Neutrophil (primary cell): Measurements from ENCODE around the gene SORCS2.

ENCODE experiments used
- H3K27ac ChIP-seq: fragments of 200-600 bp; sonication (generic); 2 replicates; pipeline ENCODE4 v1.5.1; 2016; ENCODE audit warnings: mild to moderate bottlenecking, moderate library complexity
- H3K27me3 ChIP-seq: fragments of 200-600 bp; sonication (generic); 2 replicates; pipeline ENCODE4 v1.6.0; 2016; ENCODE audit warnings: mild to moderate bottlenecking
- H3K36me3 ChIP-seq: fragments of 200-600 bp; sonication (generic); 2 replicates; pipeline ENCODE4 v1.5.1; 2017
- H3K4me1 ChIP-seq, 2 experiments: fragments of 200-600 bp in 1 of 2; sonication (generic) in 1 of 2; 1 replicate in 1 of 2; 2 replicates in 1 of 2; pipeline versions ENCODE4 v1.5.1 to v1.6.1; 2013 to 2016; ENCODE audit warnings: low read depth in 1 of 2, low read length in 1 of 2, mild to moderate bottlenecking in 1 of 2, moderate library complexity in 1 of 2; ENCODE audit not compliant: control insufficient read depth in 1 of 2, insufficient read depth in 1 of 2
- H3K4me3 ChIP-seq, 2 experiments: fragments of 200-600 bp in 1 of 2; sonication (generic) in 1 of 2; 1 replicate in 1 of 2; 2 replicates in 1 of 2; pipeline ENCODE4 v1.5.1; 2013 to 2016; ENCODE audit warnings: low read depth in 1 of 2, low read length in 1 of 2, mild to moderate bottlenecking in 1 of 2, moderate library complexity in 1 of 2
- H3K9me3 ChIP-seq: fragments of 200-600 bp; sonication (generic); 2 replicates; pipeline ENCODE4 v1.5.1; 2016
- CTCF ChIP-seq: fragments of 200-600 bp; sonication (generic); IDR thresholded peaks from 2 replicates; pipeline ENCODE4 v1.5.1; 2016; ENCODE audit warnings: antibody characterized with exemption

The SORCS2 gene

GRCh38 chr4:7358100-7358735 lies 165.9 kb downstream of the SORCS2 start:
- H3K27me3 ChIP-seq, result no peaks in the 10 kb centered on the region
- no peaks in the 10 kb centered on the region for H3K36me3 ChIP-seq
- no peak for TF ChIP-seq CTCF
- no peak overlapping the region for H3K4me3 ChIP-seq
- H3K27ac ChIP-seq, result no peak overlapping the region
- no peaks in the 10 kb centered on the region for H3K4me1 ChIP-seq
- H3K9me3 ChIP-seq, result no peaks in the 10 kb centered on the region

GRCh38 chr4:7359400-7360062 lies 167.2 kb downstream of the SORCS2 start:
- H3K4me1 ChIP-seq, result no peaks in the 10 kb centered on the region
- no peak for TF ChIP-seq CTCF
- no peak overlapping the region for H3K4me3 ChIP-seq
- no peaks in the 10 kb centered on the region for H3K27me3 ChIP-seq
- H3K9me3 ChIP-seq, result no peaks in the 10 kb centered on the region
- H3K36me3 ChIP-seq, result no peaks in the 10 kb centered on the region
- no peak overlapping the region for H3K27ac ChIP-seq

GRCh38 chr4:7360806-7361205 lies 168.5 kb downstream of the SORCS2 start:
- Histone ChIP-seq H3K4me3 (no peak overlapping the region), H3K27me3 (peaks cover 5% of the 10 kb centered on the region), H3K9me3 (no peaks in the 10 kb centered on the region), H3K27ac (no peak overlapping the region), H3K4me1 (no peaks in the 10 kb centered on the region), H3K36me3 (no peaks in the 10 kb centered on the region)
- TF ChIP-seq CTCF, result no peak

- TF ChIP-seq CTCF, result no peak
- no peaks in the 10 kb centered on the region for H3K9me3 ChIP-seq
- no peaks in the 10 kb centered on the region for H3K4me1 ChIP-seq
- H3K27me3 ChIP-seq, result peaks cover 8% of the 10 kb centered on the region
- no peaks in the 10 kb centered on the region for H3K36me3 ChIP-seq
- H3K4me3 ChIP-seq, result no peak overlapping the region
- H3K27ac ChIP-seq, result no peak overlapping the region
Measured at GRCh38 chr4:7361280-7361895, 169.1 kb downstream of the SORCS2 start.

- H3K4me1 ChIP-seq, result no peaks in the 10 kb centered on the region
- H3K36me3 ChIP-seq, result no peaks in the 10 kb centered on the region
- H3K27me3 ChIP-seq, result peaks cover 10% of the 10 kb centered on the region
- no peak for TF ChIP-seq CTCF
- H3K9me3 ChIP-seq, result no peaks in the 10 kb centered on the region
- no peak overlapping the region for H3K27ac ChIP-seq
- H3K4me3 ChIP-seq, result no peak overlapping the region
Measured at GRCh38 chr4:7362341-7362740, 170.0 kb downstream of the SORCS2 start.
